ENCODE results near the gene NAXE. TPM values are rescaled to one million over a fixed set of nuclear protein-coding genes. Genes with fewer than 3 reads are reported as not detected.

The NAXE gene
- polyA plus RNA-seq, 2 of the 4 experiments (the other 2 are of a cell fraction): 81.4 to 119 TPM

DNA sequence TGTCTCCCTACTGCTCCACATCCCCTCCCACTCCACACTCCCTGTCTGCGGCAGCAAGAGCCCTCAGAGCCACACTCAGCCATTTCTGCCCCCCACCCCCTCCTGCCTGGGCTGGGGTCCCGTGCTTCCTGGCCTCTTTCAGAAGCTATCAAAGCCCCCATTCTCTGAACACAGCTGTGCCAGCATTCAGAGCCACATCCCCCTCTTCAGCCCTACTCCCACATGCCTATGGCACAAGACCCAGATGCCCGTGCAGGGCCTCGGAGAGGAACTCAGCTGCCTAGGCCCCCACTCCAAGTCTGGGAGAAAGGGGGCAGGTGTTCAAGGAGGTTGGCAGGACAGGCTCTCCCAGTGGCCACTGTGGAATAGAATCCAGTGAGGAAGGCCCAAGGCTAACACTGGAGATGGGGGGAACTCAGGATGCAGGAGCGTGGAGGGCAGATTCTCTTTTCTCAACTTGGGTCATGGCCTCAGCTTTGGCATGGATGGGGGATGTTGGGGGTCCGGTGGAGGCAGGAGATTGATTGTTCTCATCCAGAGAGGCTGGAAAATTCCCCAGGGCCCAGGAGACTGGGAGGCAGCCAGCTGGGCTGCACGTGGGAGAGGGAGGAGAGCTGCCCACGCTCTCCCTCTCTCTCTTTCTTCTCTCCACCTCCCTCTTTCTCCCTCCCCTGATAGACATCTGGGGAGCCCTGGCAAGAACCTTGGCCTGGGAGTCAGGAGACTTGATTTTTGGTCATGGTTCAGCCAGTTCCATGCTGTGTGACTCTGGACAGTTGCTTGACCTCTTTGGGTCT, 46.8 kb downstream of the NAXE start:
- 74% methylated on average over 6 of the region's 8 CpGs for WGBS (ENCODE audit: missing lambda C conversion rate)
- POLR2A ChIA-PET: interaction anchor here (1.1 kb wide), 1 partner anchor 23 kb away, joined by 3 read pairs; no protein-coding TSS in a partner anchor
- no peak overlapping the region for H3K4me2 ChIP-seq

GRCh38 chr1:156639601-156640101, 48.1 kb downstream of the NAXE start:
- DNase-seq (ENCODE audit: low read depth in 1 of 2, low spot score in 1 of 2) (no peak), FAIRE-seq (no peak), ATAC-seq (peak; percentile 31 to 43; a peak in 4 of 6 replicates)
- POLR2A ChIA-PET: interaction anchor here (1.1 kb wide), 1 partner anchor 22 kb away, joined by 3 read pairs; no protein-coding TSS in a partner anchor
- no peak overlapping the region for H3K4me3 ChIP-seq
- CTCF ChIA-PET: interaction anchor here (0.9 to 17.8 kb wide), 6 partner anchors 10 to 220 kb away, joined by 3 to 323 read pairs (median 6); partner anchors contain the start of gene HAPLN2
- H3K9me3 ChIP-seq: no peaks in the 10 kb centered on the region
- H3K27ac ChIP-seq: no peak overlapping the region
- no peaks in the 10 kb centered on the region for H3K4me1 ChIP-seq
- TF ChIP-seq ELK1 (IDR thresholded peaks at IDR 0.05; ENCODE audit: low read depth, low read length) (no peak), JUNB (IDR thresholded peaks at IDR 0.05) (no peak), BHLHE40 (IDR thresholded peaks at IDR 0.05; ENCODE audit: low read depth, low read length) (no peak), TFCP2L1 (CRISPR knock-in tag; IDR thresholded peaks at IDR 0.05) (no peak), CBX2 (IDR thresholded peaks at IDR 0.05; ENCODE audit: borderline replicate concordance, low read depth) (no peak), FOXS1 (CRISPR knock-in tag; IDR thresholded peaks at IDR 0.05) (no peak), POLR2AphosphoS2 (conservative IDR thresholded peaks at IDR 0.05; ENCODE audit: low read length) (peak; percentile 68; the same call in 1 of the 2 replicates), ZNF302 (CRISPR knock-in tag; IDR thresholded peaks at IDR 0.05) (no peak)
- WGBS (ENCODE audit: missing lambda C conversion rate): 69% methylated on average over 6 of the region's 6 CpGs
- no peak overlapping the region for H3K4me2 ChIP-seq

More for the DNA sequence above, 46.8 kb downstream of the NAXE start:
- ATAC-seq: peak; percentile 31 to 32; a peak in 4 of 6 replicates
- no peak overlapping the region for H3K27ac ChIP-seq
- no peaks in the 10 kb centered on the region for H3K4me1 ChIP-seq
- FAIRE-seq: no peak
- no peak overlapping the region for H3K4me3 ChIP-seq
- DNase-seq (ENCODE audit: low read depth in 1 of 2, low spot score in 1 of 2): no peak
- TF ChIP-seq, protein P1, sequence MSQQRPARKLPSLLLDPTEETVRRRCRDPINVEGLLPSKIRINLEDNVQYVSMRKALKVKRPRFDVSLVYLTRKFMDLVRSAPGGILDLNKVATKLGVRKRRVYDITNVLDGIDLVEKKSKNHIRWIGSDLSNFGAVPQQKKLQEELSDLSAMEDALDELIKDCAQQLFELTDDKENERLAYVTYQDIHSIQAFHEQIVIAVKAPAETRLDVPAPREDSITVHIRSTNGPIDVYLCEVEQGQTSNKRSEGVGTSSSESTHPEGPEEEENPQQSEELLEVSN (IDR thresholded peaks at IDR 0.05; ENCODE audit: borderline replicate concordance, low read depth): no peak
- TF ChIP-seq POLR2A (IDR thresholded peaks at IDR 0.05; ENCODE audit: low read length) (no peak), HOXB5 (CRISPR knock-in tag; IDR thresholded peaks at IDR 0.05) (no peak), RARB (CRISPR knock-in tag; IDR thresholded peaks at IDR 0.05) (no peak), PHF8 (IDR thresholded peaks at IDR 0.05; ENCODE audit: borderline replicate concordance, low read depth) (no peak), ESRRA (IDR thresholded peaks at IDR 0.05; ENCODE audit: borderline replicate concordance, low read length) (no peak)
- TF ChIP-seq, protein P2, sequence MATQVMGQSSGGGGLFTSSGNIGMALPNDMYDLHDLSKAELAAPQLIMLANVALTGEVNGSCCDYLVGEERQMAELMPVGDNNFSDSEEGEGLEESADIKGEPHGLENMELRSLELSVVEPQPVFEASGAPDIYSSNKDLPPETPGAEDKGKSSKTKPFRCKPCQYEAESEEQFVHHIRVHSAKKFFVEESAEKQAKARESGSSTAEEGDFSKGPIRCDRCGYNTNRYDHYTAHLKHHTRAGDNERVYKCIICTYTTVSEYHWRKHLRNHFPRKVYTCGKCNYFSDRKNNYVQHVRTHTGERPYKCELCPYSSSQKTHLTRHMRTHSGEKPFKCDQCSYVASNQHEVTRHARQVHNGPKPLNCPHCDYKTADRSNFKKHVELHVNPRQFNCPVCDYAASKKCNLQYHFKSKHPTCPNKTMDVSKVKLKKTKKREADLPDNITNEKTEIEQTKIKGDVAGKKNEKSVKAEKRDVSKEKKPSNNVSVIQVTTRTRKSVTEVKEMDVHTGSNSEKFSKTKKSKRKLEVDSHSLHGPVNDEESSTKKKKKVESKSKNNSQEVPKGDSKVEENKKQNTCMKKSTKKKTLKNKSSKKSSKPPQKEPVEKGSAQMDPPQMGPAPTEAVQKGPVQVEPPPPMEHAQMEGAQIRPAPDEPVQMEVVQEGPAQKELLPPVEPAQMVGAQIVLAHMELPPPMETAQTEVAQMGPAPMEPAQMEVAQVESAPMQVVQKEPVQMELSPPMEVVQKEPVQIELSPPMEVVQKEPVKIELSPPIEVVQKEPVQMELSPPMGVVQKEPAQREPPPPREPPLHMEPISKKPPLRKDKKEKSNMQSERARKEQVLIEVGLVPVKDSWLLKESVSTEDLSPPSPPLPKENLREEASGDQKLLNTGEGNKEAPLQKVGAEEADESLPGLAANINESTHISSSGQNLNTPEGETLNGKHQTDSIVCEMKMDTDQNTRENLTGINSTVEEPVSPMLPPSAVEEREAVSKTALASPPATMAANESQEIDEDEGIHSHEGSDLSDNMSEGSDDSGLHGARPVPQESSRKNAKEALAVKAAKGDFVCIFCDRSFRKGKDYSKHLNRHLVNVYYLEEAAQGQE (IDR thresholded peaks at IDR 0.05): 0 out of 2 replicates have a peak, but pooled peaks have one; percentile 4
- no peaks in the 10 kb centered on the region for H3K9me3 ChIP-seq
- CTCF ChIA-PET: interaction anchor here (1.6 to 17.8 kb wide), 7 partner anchors 11 to 221 kb away, joined by 5 to 323 read pairs (median 8); partner anchors contain the start of genes HAPLN2 and NES

All from A549 (cell line).